ENCODE results near the gene EMC8. TPM values are rescaled to one million over a fixed set of nuclear protein-coding genes. Genes with fewer than 3 reads are reported as not detected.

The EMC8 gene
- total and polyA plus RNA-seq, 2 of the 8 experiments (the other 6 are each of a cell fraction or from before 2014, with no cell fraction given), result 52.2 to 69.7 TPM

DNA sequence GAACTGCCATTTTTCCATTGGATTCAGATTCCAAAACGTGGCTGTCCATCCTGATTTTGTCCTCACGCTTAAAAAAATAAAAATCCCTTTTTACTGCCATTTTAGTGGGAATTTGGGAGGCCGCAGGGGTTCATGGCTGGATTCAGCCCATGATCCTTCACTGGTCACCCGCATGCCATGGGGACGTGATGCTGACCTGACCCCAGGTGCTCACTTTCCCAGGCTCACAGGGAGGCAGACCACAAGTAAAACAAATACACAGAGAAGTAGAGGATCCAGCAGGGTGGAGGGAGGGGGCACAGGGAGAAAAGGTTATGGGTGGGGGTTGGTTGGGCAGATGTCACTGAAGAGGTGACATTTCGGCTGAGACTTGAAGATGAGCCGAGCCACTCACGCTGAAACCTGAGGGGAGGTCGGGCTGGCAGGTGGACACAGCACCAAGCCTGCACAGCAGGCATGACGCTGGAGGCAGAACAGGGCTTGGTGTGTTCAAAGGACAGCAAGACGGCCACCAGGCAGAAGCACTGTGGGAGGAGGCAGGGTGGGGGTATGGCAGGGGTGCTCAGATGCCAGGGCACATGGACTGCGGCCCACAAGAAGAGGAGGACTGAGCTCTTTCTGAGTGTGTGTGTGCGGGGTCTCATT is 10.9 kb upstream of the EMC8 start:
- H3K4me2 ChIP-seq (ENCODE audit: insufficient read depth in 1 of 2, low read depth in 2 of 2, low read length in 2 of 2), result no peak overlapping the region
- H3K23ac ChIP-seq (ENCODE audit: insufficient read length), result no peak overlapping the region
- H4K5ac ChIP-seq (ENCODE audit: insufficient read length, low read depth, low read length), result no peak overlapping the region
- ChIA-PET CTCF (ENCODE audit: partially characterized antibody) (interaction anchor here (0.6 to 4.7 kb wide), 5 partner anchors 10 to 390 kb away, joined by 3 to 33 read pairs (median 3); no protein-coding TSS in a partner anchor), POLR2A (ENCODE audit: partially characterized antibody) (interaction anchor here (0.8 kb wide), 1 partner anchor 17 kb away, joined by 4 read pairs; no protein-coding TSS in a partner anchor)
- no peak overlapping the region for H3K9ac ChIP-seq (replicated peaks in 1 of 4; ENCODE audit: extremely low read depth in 1 of 4, low read depth in 3 of 4, low read length in 3 of 4)
- H4K91ac ChIP-seq (replicated peaks; ENCODE audit: insufficient read length, low read length), result no peak overlapping the region
- no peak overlapping the region for H3K56ac ChIP-seq (replicated peaks; ENCODE audit: insufficient read length, low read depth, low read length)
- H2BK12ac ChIP-seq (ENCODE audit: low read depth, low read length), result no peak overlapping the region
- H3K27ac ChIP-seq (ENCODE audit: low read depth, low read length), result no peak overlapping the region
- H3K4ac ChIP-seq (replicated peaks; ENCODE audit: insufficient read length, low read depth, low read length), result no peak overlapping the region
- DNase-seq (ENCODE audit: low read depth in 1 of 2, low spot score in 2 of 2) (no peak), FAIRE-seq (no peak)
- no peak overlapping the region for H3K14ac ChIP-seq (ENCODE audit: insufficient read length)
- peaks cover 0 to 4% (median 0%) of the 10 kb centered on the region in 4 experiments; a peak in 2 of 7 replicates for H3K4me1 ChIP-seq (replicated peaks in 1 of 4; ENCODE audit: control insufficient read depth in 3 of 4, insufficient read depth in 4 of 4, low read length in 3 of 4)
- H2AK5ac ChIP-seq (ENCODE audit: low read depth, low read length), result no peak overlapping the region
- H3K18ac ChIP-seq (ENCODE audit: extremely low read depth, low read length), result no peak overlapping the region
- no peaks in the 10 kb centered on the region; a peak in 1 of 4 replicates for H3K9me3 ChIP-seq (ENCODE audit: insufficient read depth in 2 of 2, low read depth in 1 of 2, low read length in 1 of 2)
- H4K20me1 ChIP-seq (replicated peaks in 1 of 2; ENCODE audit: control insufficient read depth in 1 of 2, insufficient read depth in 2 of 2, low read length in 2 of 2), result no peaks in the 10 kb centered on the region
- peaks cover 5 to 20% (median 17%) of the 10 kb centered on the region in 4 experiments; a peak in 7 of 8 replicates for H3K36me3 ChIP-seq (ENCODE audit: control insufficient read depth in 2 of 4, insufficient read depth in 4 of 4, low read length in 3 of 4)
- 84% methylated on average over 13 of the region's 13 CpGs; no CpG with 5 or more reads in 1 of the 2 experiments for WGBS, 2 experiments (ENCODE audit: extremely low coverage in 1 of 2, insufficient coverage in 1 of 2, insufficient read length in 1 of 2, insufficient replicate concordance in 2 of 2, low coverage in 1 of 2, low lambda C conversion rate in 2 of 2, missing lambda C conversion rate in 1 of 2)
- no peak overlapping the region for H2BK15ac ChIP-seq (ENCODE audit: low read length)
- H4K8ac ChIP-seq (ENCODE audit: extremely low read depth, insufficient read depth, low read length), result no peak overlapping the region
- no peak overlapping the region for H2BK20ac ChIP-seq (ENCODE audit: low read length)
- H3K4me3 ChIP-seq (ENCODE audit: extremely low read depth in 1 of 4, insufficient read depth in 2 of 4, low read depth in 3 of 4, low read length in 4 of 4), result no peak overlapping the region
- no peaks in the 10 kb centered on the region for H3K27me3 ChIP-seq (replicated peaks in 1 of 4; ENCODE audit: control insufficient read depth in 3 of 4, extremely low read depth in 1 of 4, insufficient read depth in 3 of 4, low read length in 3 of 4)
- H3K79me1 ChIP-seq (ENCODE audit: low read depth, low read length), result no peaks in the 10 kb centered on the region
- H2BK120ac ChIP-seq (replicated peaks; ENCODE audit: low read depth, low read length), result no peak overlapping the region
- no peaks in the 10 kb centered on the region for H3K79me2 ChIP-seq (ENCODE audit: control insufficient read depth in 1 of 2, insufficient read depth in 2 of 2, low read length in 2 of 2)
- H2BK5ac ChIP-seq (ENCODE audit: low read depth, low read length), result no peak overlapping the region
- H3K23me2 ChIP-seq (ENCODE audit: low read depth, low read length), result no peaks in the 10 kb centered on the region
- no peak overlapping the region for H2AFZ ChIP-seq (ENCODE audit: low read length)
- TF ChIP-seq POLR2AphosphoS5 (IDR thresholded peaks at IDR 0.05; ENCODE audit: low read depth, low read length) (no peak), TCF12 (IDR thresholded peaks at IDR 0.05; ENCODE audit: low read depth, low read length) (no peak), EZH2 (IDR thresholded peaks at IDR 0.05; ENCODE audit: low read depth, low read length, severe bottlenecking) (no peak), TAF1 (IDR thresholded peaks at IDR 0.05; ENCODE audit: low read depth, low read length) (no peak), FOSL1 (IDR thresholded peaks at IDR 0.05; ENCODE audit: insufficient read depth, low read depth, low read length) (no peak), EP300 (IDR thresholded peaks at IDR 0.05; ENCODE audit: borderline replicate concordance in 1 of 2, low read depth in 2 of 2, low read length in 2 of 2) (no peak)

All from H1 (cell line).